ENCODE data around the gene F13B.

- no peak for TF ChIP-seq RAD21 (IDR thresholded peaks at IDR 0.05; ENCODE audit: low read length)
- TF ChIP-seq CTCF (conservative IDR thresholded peaks at IDR 0.05; ENCODE audit: low read depth, low read length), result no peak
- TF ChIP-seq MXI1 (IDR thresholded peaks at IDR 0.05; ENCODE audit: borderline replicate concordance, low read depth, low read length), result no peak
These were observed 6.9 kb upstream of the F13B start for GRCh38 chr1:197073978-197074377.
